A549 (cell line): Measurements from ENCODE around the gene SYCN. TPM values are rescaled to one million over a fixed set of nuclear protein-coding genes. Genes with fewer than 3 reads are reported as not detected.
"Not testable (repeated sequence)": the region's sequence is repeated elsewhere in the genome, so short reads cannot be mapped to it uniquely, and the experiment has no call there.

Experiments
- ATAC-seq, 2 experiments: fragments of 200-7000 bp in 1 of 2; fragments of >200 bp in 1 of 2; cut with Nextera tagmentation in 1 of 2; cut with Tn5 transposase in 1 of 2; 3 replicates each; pipeline versions ENCODE4 v1.8.0 to v1.9.1; 2018 to 2020; ENCODE audit warnings: mild to moderate bottlenecking in 1 of 2, moderate library complexity in 1 of 2
- CTCF ChIA-PET: fragments of 300-600 bp; sonication (Branson Sonifier 250); formaldehyde crosslinking; extraction: SDS; loops from one replicate; lab custom pipeline; 2021; ENCODE audit warnings: antibody characterized with exemption, inconsistent platforms; lab: Yijun Ruan, JAX
- POLR2A ChIA-PET: fragments of 350-600 bp; formaldehyde crosslinking; extraction: SDS; loops from one replicate; lab custom pipeline; 2021; ENCODE audit warnings: antibody characterized with exemption, inconsistent platforms; lab: Yijun Ruan, JAX
- DNase-seq, 2 experiments: peaks; one replicate each; pipeline versions ENCODE4 v3.0.0 to v3.0.0-alpha.2; 2011 to 2016; ENCODE audit warnings: low read depth in 1 of 2, low spot score in 1 of 2
- FAIRE-seq: peaks from 2 replicates; lab custom pipeline; 2011; peaks lifted over from hg19 to GRCh38; lab: Jason Lieb, UNC
- H3K27ac ChIP-seq, 2 experiments: fragments of >200 bp; sonication (Bioruptor Twin); formaldehyde crosslinking; 3 replicates each; pipeline ENCODE4 v1.5.1; 2016 to 2017
- H3K4me1 ChIP-seq: fragments of >200 bp; sonication (Bioruptor Twin); formaldehyde crosslinking; 3 replicates; pipeline ENCODE4 v1.6.1; 2016
- H3K4me2 ChIP-seq: fragments of >200 bp; sonication (Bioruptor Twin); formaldehyde crosslinking; 3 replicates; pipeline ENCODE4 v1.6.1; 2016
- H3K4me3 ChIP-seq: fragments of >200 bp; sonication (Bioruptor Twin); formaldehyde crosslinking; 3 replicates; pipeline ENCODE4 v1.5.1; 2016
- H3K9me3 ChIP-seq: fragments of >200 bp; sonication (Bioruptor Twin); formaldehyde crosslinking; 3 replicates; pipeline ENCODE4 v1.6.1; 2016
- CEBPB ChIP-seq, 2 experiments: fragments of >200 bp in 1 of 2; sonication (Bioruptor Twin) in 1 of 2; formaldehyde crosslinking in 1 of 2; IDR thresholded peaks; 2 replicates each; pipeline ENCODE4 v1.6.1; 2012 to 2016
- CHD4 ChIP-seq: fragments of 200-600 bp; sonication (generic); IDR thresholded peaks from 2 replicates; pipeline ENCODE4 v1.6.1; 2016; ENCODE audit warnings: antibody characterized with exemption, mild to moderate bottlenecking, borderline replicate concordance
- CTCF ChIP-seq: fragments of >200 bp; sonication (Bioruptor Twin); formaldehyde crosslinking; IDR thresholded peaks from 3 replicates; pipeline ENCODE4 v1.5.1; 2016
- EHMT2 ChIP-seq: fragments of 200-600 bp; sonication (generic); IDR thresholded peaks from 2 replicates; pipeline ENCODE4 v1.6.1; 2016; ENCODE audit warnings: antibody characterized with exemption, low read depth, mild to moderate bottlenecking, moderate library complexity
- FOSB ChIP-seq: fragments of 250-450 bp; sonication (Bioruptor Pico); IDR thresholded peaks from 2 replicates; pipeline ENCODE4 v1.5.0; 2020; ENCODE audit warnings: mild to moderate bottlenecking, moderate library complexity
- GATA3 ChIP-seq: IDR thresholded peaks from 2 replicates; pipeline ENCODE4 v1.6.1; 2012; ENCODE audit warnings: borderline replicate concordance
- HOXA7 ChIP-seq: fragments of 250-450 bp; sonication (Bioruptor Pico); IDR thresholded peaks from 2 replicates; pipeline ENCODE4 v1.5.0; 2020; ENCODE audit warnings: mild to moderate bottlenecking, moderate library complexity
- KDM1A ChIP-seq: fragments of 200-600 bp; sonication (generic); IDR thresholded peaks from 2 replicates; pipeline ENCODE4 v1.6.1; 2016; ENCODE audit warnings: low read depth, mild to moderate bottlenecking
- KDM5A ChIP-seq: fragments of 200-600 bp; sonication (generic); IDR thresholded peaks from 2 replicates; pipeline ENCODE4 v1.6.1; 2016; ENCODE audit warnings: antibody characterized with exemption, mild to moderate bottlenecking
- NFE2L2 ChIP-seq: fragments of 150-350 bp; conservative IDR thresholded peaks from 2 replicates; pipeline ENCODE4 v1.6.1; 2014; ENCODE audit warnings: low read length
- RAD21 ChIP-seq, 2 experiments: fragments of >200 bp in 1 of 2; sonication (Bioruptor Twin) in 1 of 2; formaldehyde crosslinking in 1 of 2; IDR thresholded peaks in 1 of 2; conservative IDR thresholded peaks in 1 of 2; 2 replicates in 1 of 2; 3 replicates in 1 of 2; pipeline ENCODE4 v1.6.1; 2012 to 2018; ENCODE audit warnings: inconsistent platforms in 1 of 2
- RCOR1 ChIP-seq: fragments of 150-350 bp; IDR thresholded peaks from 2 replicates; pipeline ENCODE4 v1.6.1; 2014; ENCODE audit warnings: antibody characterized with exemption, low read length, low read depth
- REST ChIP-seq: fragments of 200-600 bp; sonication (generic); IDR thresholded peaks from 2 replicates; pipeline ENCODE4 v1.6.1; 2016; ENCODE audit warnings: antibody characterized with exemption, mild to moderate bottlenecking, moderate library complexity
- SMC3 ChIP-seq: fragments of >200 bp; sonication (Bioruptor Twin); formaldehyde crosslinking; IDR thresholded peaks from 3 replicates; pipeline ENCODE4 v1.6.1; 2018; ENCODE audit warnings: inconsistent platforms
- SREBF2 ChIP-seq: fragments of 450-650 bp; IDR thresholded peaks from 2 replicates; pipeline ENCODE4 v1.6.1; 2014; ENCODE audit warnings: mild to moderate bottlenecking, moderate library complexity
- TP53 ChIP-seq: fragments of 250-450 bp; sonication (Bioruptor Pico); IDR thresholded peaks from 2 replicates; pipeline ENCODE4 v1.5.0; 2021; ENCODE audit warnings: mild to moderate bottlenecking, moderate library complexity
- USF2 ChIP-seq: fragments of 450-650 bp; IDR thresholded peaks from 2 replicates; pipeline ENCODE4 v1.6.1; 2014; ENCODE audit warnings: antibody characterized with exemption
- ZSCAN20 ChIP-seq: fragments of 250-450 bp; sonication (Bioruptor Pico); IDR thresholded peaks from 2 replicates; pipeline ENCODE4 v1.8.0; 2022; ENCODE audit warnings: mild to moderate bottlenecking, moderate library complexity
- WGBS: methylation state at CpG from one replicate; pipeline ENCODE4 v1.1.6; 2017; ENCODE audit errors: missing lambda C conversion rate; 5-methylcytosine and 5-hydroxymethylcytosine counted together
- polyA plus RNA-seq, 4 experiments: library from polyadenylated mRNA; depleted of rRNA in 3 of 4; stranded (reverse); fragments of >200 nt; fragmentation: RNase III in 1 of 4; extraction: RNeasy Plus Mini Kit Qiagen cat#74134 plus additional on column Dnase treatment in 1 of 4; gene quantifications; 2 replicates in 3 of 4; 3 replicates in 1 of 4; pipeline ENCODE4 v1.2.3, GENCODE V29; 2011 to 2017
- TF ChIP-seq, protein P1 (sequence below): fragments of >200 bp; sonication (Bioruptor Twin); formaldehyde crosslinking; IDR thresholded peaks from 3 replicates; pipeline ENCODE4 v1.6.1; 2016
- TF ChIP-seq, protein P2 (sequence below): fragments of 150-350 bp; IDR thresholded peaks from 2 replicates; pipeline ENCODE4 v1.6.1; 2014; ENCODE audit warnings: low read depth, mild to moderate bottlenecking, low read length
- TF ChIP-seq, protein P3 (sequence below): IDR thresholded peaks from 2 replicates; pipeline ENCODE4 v1.6.1; 2012

Gene SYCN
- polyA plus RNA-seq, 2 of the 4 experiments (the other 2 are of a cell fraction) = not detected

- DNase-seq, H3K4me3 ChIP-seq, POLR2A ChIA-PET, H3K4me2 ChIP-seq: not testable (repeated sequence)
- peak; percentile 19 to 46; a peak in 2 of 5 replicates for TF ChIP-seq RAD21 (conservative IDR thresholded peaks at IDR 0.05 in 1 of 2, IDR thresholded peaks at IDR 0.05 in 1 of 2)
- TF ChIP-seq, all 56 proteins: peak for 1; not testable (repeated sequence) for 55
- H3K27ac ChIP-seq, H3K4me1 ChIP-seq, ATAC-seq: not testable (repeated sequence)
- CTCF ChIA-PET = interaction anchor here (0.8 to 8.0 kb wide), 4 partner anchors 18 to 167 kb away, joined by 3 to 78 read pairs (median 6); no protein-coding TSS in a partner anchor
- peaks cover 21% of the 10 kb centered on the region for H3K9me3 ChIP-seq
- FAIRE-seq = peak; percentile 13
- 8% methylated on average over 10 of the region's 10 CpGs for WGBS
Observed at GRCh38 chr19:39219108-39219507, 15.0 kb upstream of the SYCN start.

DNA sequence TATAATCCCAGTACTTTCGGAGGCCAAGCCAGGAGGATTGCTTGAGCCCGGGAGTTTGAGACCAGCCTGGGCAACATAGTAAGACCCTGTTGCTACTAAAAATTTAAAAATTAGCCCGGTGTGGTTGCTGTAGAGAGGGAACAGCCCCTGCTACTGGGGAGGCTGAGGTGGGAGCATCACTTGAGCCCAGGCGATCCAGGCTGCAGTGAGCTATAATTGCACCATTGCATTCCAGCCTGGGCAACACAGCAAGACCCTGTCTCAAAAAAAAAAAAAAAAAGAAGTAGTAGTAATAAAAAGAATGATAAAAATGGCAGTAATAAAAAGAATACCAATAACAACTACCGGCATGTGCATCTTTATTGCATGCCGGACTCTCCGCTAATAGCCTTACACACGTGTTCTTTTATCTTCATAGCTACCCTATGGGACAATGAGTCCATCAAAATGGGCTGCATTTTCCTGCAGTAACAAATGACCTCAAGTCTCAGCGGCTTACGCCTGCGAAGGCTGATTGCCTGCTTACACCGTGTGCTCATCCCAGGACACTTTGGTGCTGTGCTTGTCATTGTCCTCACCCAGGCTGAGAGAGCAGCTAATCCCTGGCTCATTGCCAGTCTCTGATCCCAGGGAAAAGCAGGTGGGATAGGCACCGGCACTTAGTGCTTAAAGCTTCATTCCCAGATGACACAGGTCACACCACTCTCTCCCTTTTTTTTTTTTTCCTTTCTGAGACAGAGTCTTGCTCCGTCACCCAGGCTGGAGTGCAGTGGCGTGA, 14.4 kb upstream of the SYCN start:
- ChIA-PET POLR2A (no interaction called here), CTCF (interaction anchor here (0.6 to 8.0 kb wide), 8 partner anchors 15 to 856 kb away, joined by 3 to 78 read pairs (median 3); no protein-coding TSS in a partner anchor)
- TF ChIP-seq USF2 (no peak), EHMT2 (no peak), GATA3 (no peak), RCOR1 (no peak), TP53 (no peak), CEBPB (IDR thresholded peaks at IDR 0.05) (no peak), FOSB (CRISPR knock-in tag) (no peak), KDM1A (no peak), CHD4 (no peak), ZSCAN20 (CRISPR knock-in tag) (no peak), REST (no peak), RAD21 (conservative IDR thresholded peaks at IDR 0.05 in 1 of 2, IDR thresholded peaks at IDR 0.05 in 1 of 2) (no peak)
- TF ChIP-seq, protein P1, sequence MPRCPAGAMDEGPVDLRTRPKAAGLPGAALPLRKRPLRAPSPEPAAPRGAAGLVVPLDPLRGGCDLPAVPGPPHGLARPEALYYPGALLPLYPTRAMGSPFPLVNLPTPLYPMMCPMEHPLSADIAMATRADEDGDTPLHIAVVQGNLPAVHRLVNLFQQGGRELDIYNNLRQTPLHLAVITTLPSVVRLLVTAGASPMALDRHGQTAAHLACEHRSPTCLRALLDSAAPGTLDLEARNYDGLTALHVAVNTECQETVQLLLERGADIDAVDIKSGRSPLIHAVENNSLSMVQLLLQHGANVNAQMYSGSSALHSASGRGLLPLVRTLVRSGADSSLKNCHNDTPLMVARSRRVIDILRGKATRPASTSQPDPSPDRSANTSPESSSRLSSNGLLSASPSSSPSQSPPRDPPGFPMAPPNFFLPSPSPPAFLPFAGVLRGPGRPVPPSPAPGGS = no peak
- H3K4me3 ChIP-seq = no peak overlapping the region
- no peak overlapping the region for H3K27ac ChIP-seq
- DNase-seq (no peak), ATAC-seq (no peak), FAIRE-seq (no peak)
- H3K9me3 ChIP-seq = peaks cover 21% of the 10 kb centered on the region
- H3K4me1 ChIP-seq = no peaks in the 10 kb centered on the region
- 60% methylated on average over 15 of the region's 15 CpGs for WGBS
- H3K4me2 ChIP-seq = no peak overlapping the region

- H3K4me3 ChIP-seq = no peak overlapping the region
- TF ChIP-seq NFE2L2 = no peak
- TF ChIP-seq SREBF2 = no peak
- TF ChIP-seq, protein P2, sequence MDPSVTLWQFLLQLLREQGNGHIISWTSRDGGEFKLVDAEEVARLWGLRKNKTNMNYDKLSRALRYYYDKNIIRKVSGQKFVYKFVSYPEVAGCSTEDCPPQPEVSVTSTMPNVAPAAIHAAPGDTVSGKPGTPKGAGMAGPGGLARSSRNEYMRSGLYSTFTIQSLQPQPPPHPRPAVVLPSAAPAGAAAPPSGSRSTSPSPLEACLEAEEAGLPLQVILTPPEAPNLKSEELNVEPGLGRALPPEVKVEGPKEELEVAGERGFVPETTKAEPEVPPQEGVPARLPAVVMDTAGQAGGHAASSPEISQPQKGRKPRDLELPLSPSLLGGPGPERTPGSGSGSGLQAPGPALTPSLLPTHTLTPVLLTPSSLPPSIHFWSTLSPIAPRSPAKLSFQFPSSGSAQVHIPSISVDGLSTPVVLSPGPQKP = no peak
- TF ChIP-seq HOXA7 (CRISPR knock-in tag) = no peak
- TF ChIP-seq CTCF = no peak
- no peak for TF ChIP-seq SMC3
- TF ChIP-seq KDM5A = no peak
- TF ChIP-seq, protein P3, sequence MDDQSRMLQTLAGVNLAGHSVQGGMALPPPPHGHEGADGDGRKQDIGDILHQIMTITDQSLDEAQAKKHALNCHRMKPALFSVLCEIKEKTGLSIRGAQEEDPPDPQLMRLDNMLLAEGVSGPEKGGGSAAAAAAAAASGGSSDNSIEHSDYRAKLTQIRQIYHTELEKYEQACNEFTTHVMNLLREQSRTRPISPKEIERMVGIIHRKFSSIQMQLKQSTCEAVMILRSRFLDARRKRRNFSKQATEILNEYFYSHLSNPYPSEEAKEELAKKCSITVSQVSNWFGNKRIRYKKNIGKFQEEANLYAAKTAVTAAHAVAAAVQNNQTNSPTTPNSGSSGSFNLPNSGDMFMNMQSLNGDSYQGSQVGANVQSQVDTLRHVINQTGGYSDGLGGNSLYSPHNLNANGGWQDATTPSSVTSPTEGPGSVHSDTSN = no peak
- no peak for TF ChIP-seq CEBPB (IDR thresholded peaks at IDR 0.05)
- TF ChIP-seq USF2 = no peak
Observed at GRCh38 chr19:39217094-39217493, 13.0 kb upstream of the SYCN start.

More at GRCh38 chr19:39217094-39217493, 13.0 kb upstream of the SYCN start:
- CTCF ChIA-PET = interaction anchor here (0.9 to 8.0 kb wide), 7 partner anchors 8 to 110 kb away, joined by 3 to 78 read pairs (median 4); partner anchors contain the start of gene SYCN
- ATAC-seq = no peak
- no peak for FAIRE-seq
- WGBS = 70% methylated on average over 5 of the region's 5 CpGs
- POLR2A ChIA-PET = no interaction called here
- DNase-seq = no peak
- Histone ChIP-seq H3K4me2 (no peak overlapping the region), H3K9me3 (peaks cover 21% of the 10 kb centered on the region), H3K27ac (no peak overlapping the region), H3K4me1 (no peaks in the 10 kb centered on the region)
